ENCODE data around the gene KSR2. TPM values are rescaled to one million over a fixed set of nuclear protein-coding genes. Genes with fewer than 3 reads are reported as not detected.

The KSR2 gene
- total RNA-seq, 1 experiment from 2014 or later, result 1.3 TPM

- no peak overlapping the region for H3K56ac ChIP-seq (ENCODE audit: insufficient read length, low read depth, low read length)
- H3T11ph ChIP-seq (ENCODE audit: low read length), result no peak overlapping the region
- H2BK5ac ChIP-seq (ENCODE audit: insufficient read length, low read length), result no peak overlapping the region
- no peak overlapping the region for H3K18ac ChIP-seq (ENCODE audit: insufficient read length, low read depth, low read length)
- Mint-ChIP-seq H3K27ac (no peak overlapping the region), H3K4me1 (no peaks in the 10 kb centered on the region; a peak in 2 of 4 replicates), H3K4me3 (no peak overlapping the region), H3K9me3 (no peaks in the 10 kb centered on the region), H3K27me3 (ENCODE audit: low read depth) (peaks cover 7% of the 10 kb centered on the region), H3K36me3 (ENCODE audit: insufficient read depth in 1 of 3, low read depth in 3 of 3) (no peaks in the 10 kb centered on the region)
- no peak for TF ChIP-seq CTCF (conservative IDR thresholded peaks at IDR 0.05)
- H3K23ac ChIP-seq (ENCODE audit: insufficient read length, low read depth, low read length), result no peak overlapping the region
- H3K79me1 ChIP-seq (ENCODE audit: insufficient read depth, low read depth, low read length, poor library complexity, severe bottlenecking), result no peaks in the 10 kb centered on the region
- no peaks in the 10 kb centered on the region for H3K27me3 ChIP-seq (ENCODE audit: insufficient read depth, low read length)
- no peaks in the 10 kb centered on the region for H3K9me3 ChIP-seq (ENCODE audit: control insufficient read depth, low read depth, low read length)
- no peak overlapping the region for H2BK12ac ChIP-seq (ENCODE audit: insufficient read length, low read depth, low read length)
- H3K4me1 ChIP-seq (ENCODE audit: insufficient read depth, low read length), result no peaks in the 10 kb centered on the region
- H3K4me2 ChIP-seq (ENCODE audit: insufficient read depth, insufficient read length, low read length), result no peak overlapping the region
- H4K5ac ChIP-seq (ENCODE audit: insufficient read length, low read depth, low read length), result no peak overlapping the region
- no peaks in the 10 kb centered on the region for H3K79me2 ChIP-seq (ENCODE audit: insufficient read depth, low read length)
- no peak overlapping the region for H4K8ac ChIP-seq (replicated peaks; ENCODE audit: insufficient read length, low read depth, low read length)
- no peak overlapping the region for H2AFZ ChIP-seq (ENCODE audit: low read length)
- no peak overlapping the region for H2BK120ac ChIP-seq (ENCODE audit: low read depth, low read length, poor library complexity, severe bottlenecking)
- no peak overlapping the region for H2BK15ac ChIP-seq (ENCODE audit: low read depth, low read length)
- no peak overlapping the region for H3K14ac ChIP-seq (ENCODE audit: insufficient read depth, low read length)
- no CpG with 5 or more reads among the region's 14 CpGs for WGBS (ENCODE audit: extremely low coverage, insufficient read length, low lambda C conversion rate)
- no peak overlapping the region for H2AK5ac ChIP-seq (ENCODE audit: insufficient read length, low read length)
- H3K27ac ChIP-seq (ENCODE audit: insufficient read length, low read depth, low read length), result no peak overlapping the region
- no peak overlapping the region for H4K91ac ChIP-seq (ENCODE audit: insufficient read length, low read depth, low read length)
- no peaks in the 10 kb centered on the region for H3K23me2 ChIP-seq (ENCODE audit: insufficient read length, low read depth, low read length, poor library complexity, severe bottlenecking)
- no peak for DNase-seq
- H3K9ac ChIP-seq (ENCODE audit: extremely low read depth, insufficient read length, low read length), result no peak overlapping the region
- H4K20me1 ChIP-seq (ENCODE audit: control insufficient read depth, insufficient read depth, insufficient read length), result no peaks in the 10 kb centered on the region
- H3K4ac ChIP-seq (ENCODE audit: low read depth, low read length), result no peak overlapping the region
- H2BK20ac ChIP-seq (ENCODE audit: low read depth, low read length, poor library complexity, severe bottlenecking), result no peak overlapping the region
These were observed 441.9 kb downstream of the KSR2 start for GRCh38 chr12:117526757-117527478.

Data from H9 (cell line).